ENCODE data around the gene WNT10A.

The WNT10A gene

DNA sequence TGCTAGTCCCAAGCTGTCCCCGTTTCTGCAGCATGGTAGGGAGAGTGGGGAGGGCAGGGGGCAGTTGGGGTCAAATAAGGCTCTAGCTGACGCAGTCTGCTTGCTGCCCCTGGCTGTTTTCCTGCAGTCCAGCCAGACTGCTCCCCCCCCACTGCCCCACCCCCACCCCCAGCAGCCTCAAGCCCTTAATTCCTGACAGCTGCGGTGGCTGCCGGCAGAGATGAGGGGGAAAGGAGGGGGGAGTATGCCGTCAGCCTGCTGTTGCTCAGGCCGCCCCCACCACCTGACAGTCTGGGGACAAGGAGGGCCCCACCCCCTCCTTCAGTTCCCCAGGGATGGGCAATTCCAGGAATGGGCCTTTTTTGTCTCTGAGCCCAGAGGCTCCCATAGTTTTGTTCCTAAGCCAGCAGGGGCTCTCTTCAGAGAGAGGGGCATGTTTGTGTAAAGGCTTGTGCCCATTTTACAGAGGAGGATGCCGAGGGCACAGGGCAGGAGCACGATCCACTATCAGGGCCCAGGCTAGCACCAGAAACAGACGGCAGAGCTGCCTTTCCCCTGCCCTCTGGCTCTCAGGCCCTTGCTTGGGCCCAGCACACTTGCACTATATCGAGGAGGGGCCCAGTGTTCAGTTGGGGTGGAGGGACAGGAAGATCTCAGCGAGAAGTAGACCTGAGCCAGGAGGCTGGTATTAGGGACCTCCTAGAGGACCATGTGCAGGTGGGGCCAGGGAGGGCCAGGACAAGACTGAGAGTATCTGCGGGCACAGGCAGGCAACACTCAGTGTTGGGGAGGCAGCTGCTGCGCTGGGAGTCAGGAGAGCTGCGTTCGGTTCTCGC, 1.5 kb upstream of the WNT10A start:
- H3K4me3 ChIP-seq (ENCODE audit: low read depth, low read length, poor library complexity, severe bottlenecking) = peak overlapping the region; percentile 63

DNA sequence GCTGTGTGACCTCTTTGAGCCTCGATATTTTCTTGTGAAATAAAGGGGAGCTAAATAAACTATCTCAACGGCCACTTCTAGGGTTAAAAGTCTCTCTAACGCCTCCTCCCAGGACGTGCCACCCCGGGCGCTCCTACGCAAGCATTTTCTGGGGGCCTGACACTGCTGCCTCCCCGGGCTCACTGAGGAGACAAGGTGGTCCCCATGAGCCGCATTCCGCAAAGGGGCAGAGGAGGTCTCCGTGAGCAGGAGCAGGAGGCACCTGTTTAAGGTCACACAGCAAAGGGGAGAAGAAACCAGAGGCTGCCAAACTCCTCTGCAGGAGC, 913 bp upstream of the WNT10A start:
- H3K9ac ChIP-seq (ENCODE audit: low read length) = peak overlapping the region; percentile 35; the same call in 1 of the 2 replicates
- no peaks in the 10 kb centered on the region for H3K79me2 ChIP-seq (ENCODE audit: insufficient read depth, low read length)
- H3F3A ChIP-seq (ENCODE audit: insufficient read depth, low read length) = no peaks in the 10 kb centered on the region
- H3K4me2 ChIP-seq (ENCODE audit: low read length) = peak overlapping the region; percentile 62
- peak overlapping the region; percentile 89 for H3K27ac ChIP-seq (ENCODE audit: low read depth, low read length, poor library complexity, severe bottlenecking)
- peak overlapping the region; percentile 63 for H3K4me3 ChIP-seq (ENCODE audit: low read depth, low read length, poor library complexity, severe bottlenecking)
- no peak for TF ChIP-seq EZH2 (IDR thresholded peaks at IDR 0.05; ENCODE audit: borderline replicate concordance, low read length)
- TF ChIP-seq, protein P1, sequence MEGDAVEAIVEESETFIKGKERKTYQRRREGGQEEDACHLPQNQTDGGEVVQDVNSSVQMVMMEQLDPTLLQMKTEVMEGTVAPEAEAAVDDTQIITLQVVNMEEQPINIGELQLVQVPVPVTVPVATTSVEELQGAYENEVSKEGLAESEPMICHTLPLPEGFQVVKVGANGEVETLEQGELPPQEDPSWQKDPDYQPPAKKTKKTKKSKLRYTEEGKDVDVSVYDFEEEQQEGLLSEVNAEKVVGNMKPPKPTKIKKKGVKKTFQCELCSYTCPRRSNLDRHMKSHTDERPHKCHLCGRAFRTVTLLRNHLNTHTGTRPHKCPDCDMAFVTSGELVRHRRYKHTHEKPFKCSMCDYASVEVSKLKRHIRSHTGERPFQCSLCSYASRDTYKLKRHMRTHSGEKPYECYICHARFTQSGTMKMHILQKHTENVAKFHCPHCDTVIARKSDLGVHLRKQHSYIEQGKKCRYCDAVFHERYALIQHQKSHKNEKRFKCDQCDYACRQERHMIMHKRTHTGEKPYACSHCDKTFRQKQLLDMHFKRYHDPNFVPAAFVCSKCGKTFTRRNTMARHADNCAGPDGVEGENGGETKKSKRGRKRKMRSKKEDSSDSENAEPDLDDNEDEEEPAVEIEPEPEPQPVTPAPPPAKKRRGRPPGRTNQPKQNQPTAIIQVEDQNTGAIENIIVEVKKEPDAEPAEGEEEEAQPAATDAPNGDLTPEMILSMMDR (IDR thresholded peaks at IDR 0.05; ENCODE audit: low read length) = no peak
- H4K20me1 ChIP-seq (ENCODE audit: insufficient read depth, low read length) = no peaks in the 10 kb centered on the region
- H3K9me2 ChIP-seq (ENCODE audit: low read depth, low read length) = no peaks in the 10 kb centered on the region
- no peaks in the 10 kb centered on the region; the same call in 1 of the 2 replicates for H3K36me3 ChIP-seq (ENCODE audit: insufficient read depth, low read length)
- no peak overlapping the region for H2AFZ ChIP-seq (ENCODE audit: low read length)
- H3K9me3 ChIP-seq (ENCODE audit: low read length) = no peaks in the 10 kb centered on the region
- H3K4me1 ChIP-seq (ENCODE audit: insufficient read depth, low read length, severe bottlenecking) = peaks cover 76% of the 10 kb centered on the region
- no peaks in the 10 kb centered on the region; the same call in 1 of the 2 replicates for H3K27me3 ChIP-seq (ENCODE audit: insufficient read depth, low read length)

More for the DNA sequence above, 1.5 kb upstream of the WNT10A start:
- Histone ChIP-seq H3K27me3 (ENCODE audit: insufficient read depth, low read length) (peaks cover 5% of the 10 kb centered on the region; the same call in 1 of the 2 replicates), H3K4me1 (ENCODE audit: insufficient read depth, low read length, severe bottlenecking) (peaks cover 70% of the 10 kb centered on the region), H3K4me2 (ENCODE audit: low read length) (peak overlapping the region; percentile 62), H3K79me2 (ENCODE audit: insufficient read depth, low read length) (no peaks in the 10 kb centered on the region), H3K9ac (ENCODE audit: low read length) (peak overlapping the region; percentile 35; the same call in 1 of the 2 replicates), H2AFZ (ENCODE audit: low read length) (no peak overlapping the region), H3K27ac (ENCODE audit: low read depth, low read length, poor library complexity, severe bottlenecking) (peak overlapping the region; percentile 89), H4K20me1 (ENCODE audit: insufficient read depth, low read length) (no peaks in the 10 kb centered on the region), H3K9me2 (ENCODE audit: low read depth, low read length) (no peaks in the 10 kb centered on the region), H3K36me3 (ENCODE audit: insufficient read depth, low read length) (no peaks in the 10 kb centered on the region), H3F3A (ENCODE audit: insufficient read depth, low read length) (no peaks in the 10 kb centered on the region), H3K9me3 (ENCODE audit: low read length) (no peaks in the 10 kb centered on the region)
- TF ChIP-seq EZH2 (IDR thresholded peaks at IDR 0.05; ENCODE audit: borderline replicate concordance, low read length) = no peak
- TF ChIP-seq, protein P1 (IDR thresholded peaks at IDR 0.05; ENCODE audit: low read length) = no peak

DNA sequence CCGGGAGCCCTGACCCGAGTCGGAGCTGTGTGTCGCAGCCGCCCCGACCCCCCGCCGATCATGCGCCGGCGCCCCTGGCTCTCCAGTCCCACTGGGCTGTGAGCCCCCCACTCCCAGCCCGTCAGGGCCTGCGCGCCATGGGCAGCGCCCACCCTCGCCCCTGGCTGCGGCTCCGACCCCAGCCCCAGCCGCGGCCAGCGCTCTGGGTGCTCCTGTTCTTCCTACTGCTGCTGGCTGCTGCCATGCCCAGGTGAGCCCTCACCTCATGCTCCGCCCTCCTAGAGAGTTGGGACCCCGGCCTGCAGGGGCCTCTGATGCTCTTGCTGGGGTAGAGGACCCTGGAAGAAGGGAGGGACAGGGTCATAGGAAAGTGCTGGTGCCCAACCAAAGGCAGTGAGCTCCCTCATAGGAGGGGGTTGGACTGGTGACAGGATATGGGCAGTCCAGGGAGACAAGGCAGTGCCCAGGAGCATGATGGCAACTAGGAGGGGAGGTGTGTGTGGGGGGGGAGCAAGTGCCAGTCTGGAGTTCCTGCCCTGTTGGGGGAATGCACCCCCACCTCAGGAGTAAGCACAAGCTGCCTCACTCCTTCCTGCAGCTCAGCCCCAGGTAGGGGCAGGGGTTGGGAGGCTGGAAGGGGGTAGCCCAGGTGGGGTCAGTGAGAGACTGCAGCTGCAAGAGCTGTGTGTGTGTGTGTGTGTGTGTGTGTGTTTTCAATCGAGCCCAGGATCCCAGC, 375 bp downstream of the WNT10A start:
- TF ChIP-seq EZH2 (IDR thresholded peaks at IDR 0.05; ENCODE audit: borderline replicate concordance, low read length) = no peak
- TF ChIP-seq, protein P1 (IDR thresholded peaks at IDR 0.05; ENCODE audit: low read length) = no peak
- peak overlapping the region; percentile 70; the same call in 1 of the 2 replicates for H3K9ac ChIP-seq (ENCODE audit: low read length)
- no peaks in the 10 kb centered on the region for H4K20me1 ChIP-seq (ENCODE audit: insufficient read depth, low read length)
- peak overlapping the region; percentile 62 for H3K4me2 ChIP-seq (ENCODE audit: low read length)
- H3K4me1 ChIP-seq (ENCODE audit: insufficient read depth, low read length, severe bottlenecking) = peaks cover 89% of the 10 kb centered on the region
- H3K9me2 ChIP-seq (ENCODE audit: low read depth, low read length) = no peaks in the 10 kb centered on the region
- no peaks in the 10 kb centered on the region; the same call in 1 of the 2 replicates for H3K36me3 ChIP-seq (ENCODE audit: insufficient read depth, low read length)
- no peak overlapping the region for H2AFZ ChIP-seq (ENCODE audit: low read length)
- H3K9me3 ChIP-seq (ENCODE audit: low read length) = no peaks in the 10 kb centered on the region
- H3K79me2 ChIP-seq (ENCODE audit: insufficient read depth, low read length) = no peaks in the 10 kb centered on the region
- H3K27me3 ChIP-seq (ENCODE audit: insufficient read depth, low read length) = no peaks in the 10 kb centered on the region
- peak overlapping the region; percentile 89 for H3K27ac ChIP-seq (ENCODE audit: low read depth, low read length, poor library complexity, severe bottlenecking)
- H3K4me3 ChIP-seq (ENCODE audit: low read depth, low read length, poor library complexity, severe bottlenecking) = peak overlapping the region; percentile 63
- no peaks in the 10 kb centered on the region for H3F3A ChIP-seq (ENCODE audit: insufficient read depth, low read length)
